OCI-LY1 (cell line): ENCODE measurements around the gene PDK2.
A peak's percentile ranks its signal among the peaks of the same experiment; 100 is the strongest.

Source experiments
- H2AFZ ChIP-seq: fragments of 200-600 bp; sonication (generic), shearing (Covaris generic); 2 replicates; pipeline ENCODE4 v1.6.0; 2014; ENCODE audit warnings: antibody characterized with exemption, mild to moderate bottlenecking, low read length
- H3F3A ChIP-seq: fragments of 200-600 bp; sonication (generic), shearing (Covaris generic); 2 replicates; pipeline ENCODE4 v1.6.0; 2014; ENCODE audit warnings: mild to moderate bottlenecking, antibody characterized with exemption, low read length, moderate library complexity; ENCODE audit not compliant: insufficient read depth
- H3K27ac ChIP-seq: fragments of 200-600 bp; sonication (generic); 2 replicates; pipeline ENCODE4 v1.5.1; 2014; ENCODE audit warnings: low read length, mixed run types, mild to moderate bottlenecking, low read depth; ENCODE audit not compliant: poor library complexity, severe bottlenecking
- H3K27me3 ChIP-seq: fragments of 200-600 bp; sonication (generic); 2 replicates; pipeline ENCODE4 v1.6.0; 2014; ENCODE audit warnings: antibody characterized with exemption, mild to moderate bottlenecking, low read length, moderate library complexity; ENCODE audit not compliant: insufficient read depth
- H3K36me3 ChIP-seq: fragments of 200-600 bp; sonication (generic); 2 replicates; pipeline ENCODE4 v1.6.1; 2014; ENCODE audit warnings: mild to moderate bottlenecking, antibody characterized with exemption, low read length, moderate library complexity, mixed read lengths; ENCODE audit not compliant: insufficient read depth
- H3K4me1 ChIP-seq: fragments of 200-600 bp; sonication (generic); 2 replicates; pipeline ENCODE4 v1.5.1; 2014; ENCODE audit warnings: mild to moderate bottlenecking, low read length, moderate library complexity; ENCODE audit not compliant: insufficient read depth, severe bottlenecking
- H3K4me2 ChIP-seq: fragments of 200-600 bp; sonication (generic), shearing (Covaris generic); 2 replicates; pipeline ENCODE4 v1.6.1; 2014; ENCODE audit warnings: low read length
- H3K4me3 ChIP-seq: fragments of 200-600 bp; sonication (generic); 2 replicates; pipeline ENCODE4 v1.5.1; 2014; ENCODE audit warnings: low read length, low read depth, mild to moderate bottlenecking, mixed read lengths; ENCODE audit not compliant: poor library complexity, severe bottlenecking
- H3K79me2 ChIP-seq: fragments of 200-600 bp; shearing (Covaris generic); 2 replicates; pipeline ENCODE4 v1.6.1; 2016; ENCODE audit warnings: mixed run types, low read length, mixed read lengths; ENCODE audit not compliant: insufficient read depth
- H3K9ac ChIP-seq: fragments of 200-600 bp; sonication (generic), shearing (Covaris generic); 2 replicates; pipeline ENCODE4 v1.6.1; 2014; ENCODE audit warnings: mild to moderate bottlenecking, low read length, mixed read lengths
- H3K9me2 ChIP-seq: fragments of 200-600 bp; sonication (generic), shearing (Covaris generic); 2 replicates; pipeline ENCODE4 v1.6.1; 2014; ENCODE audit warnings: low read depth, mild to moderate bottlenecking, low read length, mixed read lengths
- H3K9me3 ChIP-seq: fragments of 200-600 bp; shearing (Covaris generic); 2 replicates; pipeline ENCODE4 v1.6.1; 2014; ENCODE audit warnings: low read length, mixed read lengths
- H4K20me1 ChIP-seq: fragments of 200-600 bp; sonication (generic), shearing (Covaris generic); 2 replicates; pipeline ENCODE4 v1.6.0; 2016; ENCODE audit warnings: mild to moderate bottlenecking, low read length; ENCODE audit not compliant: insufficient read depth
- EZH2 ChIP-seq: fragments of 200-600 bp; sonication (generic), shearing (Covaris generic); IDR thresholded peaks from 2 replicates; pipeline ENCODE4 v1.8.0; 2017; ENCODE audit warnings: borderline replicate concordance, mixed run types, mild to moderate bottlenecking, antibody characterized with exemption, low read length, moderate library complexity, mixed read lengths
- TF ChIP-seq, protein P1 (sequence below): fragments of 200-600 bp; sonication (generic), shearing (Covaris generic); IDR thresholded peaks from 2 replicates; pipeline ENCODE4 v1.5.1; 2017; ENCODE audit warnings: mild to moderate bottlenecking, antibody characterized with exemption, low read length, moderate library complexity, mixed read lengths

The PDK2 gene

DNA sequence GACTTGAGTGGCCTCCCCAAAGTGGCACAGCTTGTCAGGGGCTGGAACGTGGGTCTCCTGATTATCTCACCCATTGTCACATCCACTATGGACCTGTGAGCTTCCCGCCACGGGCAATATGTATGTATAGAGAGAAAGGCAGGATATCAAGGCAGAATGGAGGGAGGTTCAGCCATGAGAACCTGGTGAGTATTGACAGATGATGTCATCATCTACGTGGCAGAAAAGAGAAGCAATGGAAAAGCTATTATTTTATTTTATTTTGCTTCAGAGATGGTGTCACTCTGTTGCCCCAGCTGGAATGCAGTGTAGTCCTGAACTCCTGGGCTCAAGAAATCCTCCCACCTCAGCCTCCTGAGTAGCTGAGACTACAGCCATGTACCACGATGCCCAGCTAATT is 13.4 kb upstream of the PDK2 start:
- Histone ChIP-seq H3K4me1 (peaks cover 20% of the 10 kb centered on the region), H3K27me3 (no peaks in the 10 kb centered on the region), H3K4me2 (no peak overlapping the region), H3K27ac (no peak overlapping the region), H3K79me2 (no peaks in the 10 kb centered on the region), H3F3A (no peaks in the 10 kb centered on the region), H4K20me1 (no peaks in the 10 kb centered on the region), H3K4me3 (no peak overlapping the region), H3K36me3 (no peaks in the 10 kb centered on the region), H3K9me3 (no peaks in the 10 kb centered on the region), H3K9ac (no peak overlapping the region), H3K9me2 (no peaks in the 10 kb centered on the region), H2AFZ (no peak overlapping the region)
- TF ChIP-seq, protein P1, sequence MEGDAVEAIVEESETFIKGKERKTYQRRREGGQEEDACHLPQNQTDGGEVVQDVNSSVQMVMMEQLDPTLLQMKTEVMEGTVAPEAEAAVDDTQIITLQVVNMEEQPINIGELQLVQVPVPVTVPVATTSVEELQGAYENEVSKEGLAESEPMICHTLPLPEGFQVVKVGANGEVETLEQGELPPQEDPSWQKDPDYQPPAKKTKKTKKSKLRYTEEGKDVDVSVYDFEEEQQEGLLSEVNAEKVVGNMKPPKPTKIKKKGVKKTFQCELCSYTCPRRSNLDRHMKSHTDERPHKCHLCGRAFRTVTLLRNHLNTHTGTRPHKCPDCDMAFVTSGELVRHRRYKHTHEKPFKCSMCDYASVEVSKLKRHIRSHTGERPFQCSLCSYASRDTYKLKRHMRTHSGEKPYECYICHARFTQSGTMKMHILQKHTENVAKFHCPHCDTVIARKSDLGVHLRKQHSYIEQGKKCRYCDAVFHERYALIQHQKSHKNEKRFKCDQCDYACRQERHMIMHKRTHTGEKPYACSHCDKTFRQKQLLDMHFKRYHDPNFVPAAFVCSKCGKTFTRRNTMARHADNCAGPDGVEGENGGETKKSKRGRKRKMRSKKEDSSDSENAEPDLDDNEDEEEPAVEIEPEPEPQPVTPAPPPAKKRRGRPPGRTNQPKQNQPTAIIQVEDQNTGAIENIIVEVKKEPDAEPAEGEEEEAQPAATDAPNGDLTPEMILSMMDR: no peak
- TF ChIP-seq EZH2: no peak

DNA sequence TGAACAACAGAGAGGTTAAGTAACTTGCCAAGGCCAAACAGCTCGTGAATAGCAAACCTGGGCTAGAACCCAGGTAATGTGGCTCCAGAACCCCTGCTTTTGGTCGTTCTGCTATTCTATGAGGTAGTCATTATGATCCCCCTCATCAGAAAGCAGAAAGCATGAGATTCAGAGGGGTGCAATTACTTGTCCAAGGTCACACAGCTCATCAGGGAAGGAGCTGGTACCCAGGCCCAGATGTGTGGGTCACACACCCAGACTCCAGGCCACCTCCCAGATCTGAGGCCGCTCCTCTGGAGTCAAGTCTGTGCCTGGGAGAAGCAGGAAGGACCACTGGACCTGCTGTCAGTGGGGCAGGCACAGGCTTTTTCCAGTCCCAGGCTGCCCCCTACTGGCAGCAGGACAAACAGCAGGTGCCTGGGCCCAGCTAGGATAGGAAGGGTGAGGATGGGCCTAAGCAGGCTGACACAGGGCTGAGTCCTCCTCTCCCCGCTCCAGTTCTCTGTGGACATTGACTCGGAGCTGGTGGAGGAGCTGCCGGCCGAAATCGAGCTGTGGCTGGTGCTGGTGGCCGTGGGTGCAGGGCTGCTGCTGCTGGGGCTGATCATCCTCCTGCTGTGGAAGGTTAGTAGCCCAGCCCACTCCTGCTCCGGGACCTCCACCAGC is 7.8 kb upstream of the PDK2 start:
- Histone ChIP-seq H2AFZ (no peak overlapping the region), H3K9me2 (no peaks in the 10 kb centered on the region), H3K27me3 (no peaks in the 10 kb centered on the region; the same call in 1 of the 2 replicates), H3K27ac (no peak overlapping the region), H4K20me1 (no peaks in the 10 kb centered on the region), H3K9me3 (no peaks in the 10 kb centered on the region), H3K79me2 (no peaks in the 10 kb centered on the region), H3K4me1 (no peaks in the 10 kb centered on the region), H3F3A (no peaks in the 10 kb centered on the region), H3K4me3 (no peak overlapping the region), H3K4me2 (no peak overlapping the region), H3K36me3 (no peaks in the 10 kb centered on the region), H3K9ac (no peak overlapping the region)
- no peak for TF ChIP-seq EZH2
- TF ChIP-seq, protein P1: peak; percentile 97

DNA sequence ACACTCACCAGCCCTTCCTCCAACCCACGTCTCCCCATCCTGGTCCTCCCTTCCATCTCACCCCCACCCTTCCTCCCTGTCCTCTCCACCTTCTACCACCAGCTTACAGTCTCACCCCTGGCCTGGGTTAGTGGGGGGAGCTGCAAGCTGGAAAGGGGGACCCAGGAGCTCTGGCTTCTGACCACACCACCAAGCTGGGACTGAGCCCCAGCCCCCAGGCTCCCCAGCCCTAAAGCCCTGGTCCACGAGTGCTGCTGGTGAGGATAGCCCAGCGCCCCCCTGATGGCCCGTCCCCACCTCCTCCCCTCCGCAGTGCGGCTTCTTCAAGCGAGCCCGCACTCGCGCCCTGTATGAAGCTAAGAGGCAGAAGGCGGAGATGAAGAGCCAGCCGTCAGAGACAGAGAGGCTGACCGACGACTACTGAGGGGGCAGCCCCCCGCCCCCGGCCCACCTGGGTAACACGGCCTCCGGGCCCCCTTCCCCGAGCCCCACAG is 7.2 kb upstream of the PDK2 start:
- no peaks in the 10 kb centered on the region for H4K20me1 ChIP-seq
- H3K27ac ChIP-seq: no peak overlapping the region
- no peak overlapping the region for H3K4me3 ChIP-seq

More for the DNA sequence above, 7.2 kb upstream of the PDK2 start:
- no peaks in the 10 kb centered on the region for H3K36me3 ChIP-seq
- no peaks in the 10 kb centered on the region for H3K79me2 ChIP-seq
- no peak for TF ChIP-seq EZH2
- TF ChIP-seq, protein P1: no peak
- no peaks in the 10 kb centered on the region for H3K4me1 ChIP-seq
- H3F3A ChIP-seq: no peaks in the 10 kb centered on the region
- H3K9me3 ChIP-seq: no peaks in the 10 kb centered on the region
- no peaks in the 10 kb centered on the region; the same call in 1 of the 2 replicates for H3K27me3 ChIP-seq
- no peak overlapping the region for H2AFZ ChIP-seq
- no peak overlapping the region for H3K9ac ChIP-seq
- no peak overlapping the region for H3K4me2 ChIP-seq
- H3K9me2 ChIP-seq: no peaks in the 10 kb centered on the region
